Omental fat pad (tissue), 4 donors: ENCODE results near the gene PAQR7. TPM values are rescaled to one million over a fixed set of nuclear protein-coding genes. Genes with fewer than 3 reads are reported as not detected.
A peak's percentile ranks its signal among the peaks of the same experiment; 100 is the strongest.

Source experiments
- ATAC-seq: fragments of 150-250 bp; one replicate; pipeline ENCODE4 v1.9.1; 2016; ENCODE audit warnings: mild to moderate bottlenecking, moderate library complexity; ENCODE audit not compliant: low FRiP score
- DNase-seq: peaks from one replicate; pipeline ENCODE4 v3.0.0-alpha.2; 2019; ENCODE audit warnings: low spot score
- CTCF ChIP-seq, 3 donors: fragments of 450-650 bp; IDR thresholded peaks; one replicate each; pipeline ENCODE4 v1.5.1; 2016 to 2017; ENCODE audit warnings: antibody characterized with exemption in 3 of 3, mild to moderate bottlenecking in 3 of 3, moderate library complexity in 2 of 3
- total RNA-seq, 4 donors: library from RNA; depleted of rRNA; stranded (reverse); fragments of >200 nt; gene quantifications; one replicate each; pipeline ENCODE4 v1.1.0, GENCODE V29; 2016

Gene PAQR7
- total RNA-seq = 1 to 10 TPM; 4.3 to 7.2 (median 6.5) TPM

DNA sequence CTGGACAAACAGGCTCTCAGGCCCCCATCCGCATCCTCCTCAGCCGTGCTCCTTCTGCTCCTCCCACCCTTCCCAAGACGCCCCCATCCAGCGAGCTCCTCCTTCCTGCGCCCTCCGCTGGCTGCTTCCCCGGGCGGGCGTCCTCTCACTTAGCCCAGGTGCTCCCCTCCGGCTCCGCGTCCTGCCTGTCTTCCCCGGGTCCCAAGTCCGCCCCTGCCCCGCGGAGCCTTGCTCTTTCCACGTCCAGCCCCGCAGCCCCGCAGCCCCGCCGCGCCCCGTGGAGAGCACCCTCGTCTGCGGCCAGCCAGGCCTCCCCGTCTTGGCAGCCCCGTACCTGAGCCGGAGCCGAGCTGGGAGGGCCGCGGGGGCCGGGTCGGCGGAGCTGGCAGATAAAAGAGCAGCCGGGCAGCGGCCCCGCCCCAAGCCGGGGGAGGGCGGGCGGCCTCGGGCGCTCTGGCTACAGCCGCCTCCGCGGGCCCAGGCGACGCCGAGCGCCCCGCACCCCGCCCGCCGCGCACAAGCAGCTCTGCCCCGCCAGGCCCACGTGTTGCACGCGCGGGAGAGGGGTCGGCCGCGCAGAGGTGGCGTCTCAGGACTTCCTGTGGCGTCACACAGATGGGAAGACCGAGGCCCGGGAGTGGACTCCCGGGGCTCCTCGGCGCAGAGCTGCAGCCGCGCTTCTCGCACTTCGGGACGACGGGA, at the start of gene PAQR7:
TSS of gene PAQR7 (minus strand) at position 555 of the 702 bp plus-strand sequence. CDS start 11,869 bp downstream, outside the sequence.
- ATAC-seq (peak; percentile 76), DNase-seq (no peak)
- TF ChIP-seq CTCF (IDR thresholded peaks at IDR 0.05) = no peak

GRCh38 chr1:25924454-25924853, 48.9 kb upstream of the PAQR7 start:
- no peak for ATAC-seq
- TF ChIP-seq CTCF (IDR thresholded peaks at IDR 0.05) = no peak
- no peak for DNase-seq

DNA sequence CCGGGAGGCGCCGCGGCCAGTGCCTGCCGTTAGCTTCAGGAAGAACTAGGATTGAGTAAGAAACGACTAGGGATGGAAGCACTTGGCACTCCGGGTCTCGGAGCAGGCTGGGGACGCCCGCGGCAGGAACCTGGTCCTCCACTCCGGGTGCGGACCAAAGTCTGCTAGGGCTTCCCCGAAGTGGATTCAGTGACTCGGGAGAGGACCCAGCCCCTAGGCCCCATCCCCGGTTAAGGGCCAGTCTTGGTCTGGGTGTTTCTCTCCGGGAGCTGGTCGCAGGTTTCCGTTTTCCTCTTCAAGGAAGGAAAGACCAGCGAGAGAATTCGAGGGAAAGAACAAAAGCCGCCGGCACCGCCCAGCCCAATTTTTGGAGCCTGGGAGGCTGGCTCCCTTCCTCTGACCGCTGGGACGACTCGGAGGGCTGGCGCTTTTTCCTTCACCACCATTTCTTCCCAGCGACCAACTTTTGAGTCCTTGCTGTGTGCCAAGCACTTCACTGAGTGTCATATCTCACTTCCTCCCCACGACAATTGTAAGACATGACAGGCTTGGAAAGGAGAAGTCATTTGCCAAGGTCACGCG, 47.6 kb upstream of the PAQR7 start:
- no peak for TF ChIP-seq CTCF (IDR thresholded peaks at IDR 0.05)
- ATAC-seq (peak; percentile 48), DNase-seq (no peak)

- peak; percentile 56 for ATAC-seq
- TF ChIP-seq CTCF (IDR thresholded peaks at IDR 0.05) = no peak
- DNase-seq = no peak
Observed at GRCh38 chr1:25922056-25922970, 46.8 kb upstream of the PAQR7 start.

DNA sequence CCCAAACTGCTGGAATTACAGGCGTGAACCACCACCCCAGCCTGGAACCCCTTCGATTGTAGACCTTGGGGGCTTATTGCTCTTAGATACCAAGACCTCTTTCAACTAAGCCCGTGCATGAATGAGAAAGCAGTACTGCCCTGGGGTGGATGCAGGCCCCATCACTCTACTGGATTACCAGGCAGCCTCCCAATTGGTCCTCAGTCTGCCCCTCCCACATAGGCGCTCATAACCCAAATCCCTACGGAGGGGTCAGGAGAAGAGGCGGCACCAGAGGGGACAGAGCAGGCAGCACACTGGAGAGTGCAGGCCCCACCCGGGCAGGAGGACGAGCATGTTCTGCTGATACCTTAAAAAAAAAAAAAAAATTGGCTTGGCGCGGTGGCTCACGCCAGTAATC, 43.1 kb upstream of the PAQR7 start:
- ATAC-seq = no peak
- DNase-seq = no peak
- no peak for TF ChIP-seq CTCF (IDR thresholded peaks at IDR 0.05)

DNA sequence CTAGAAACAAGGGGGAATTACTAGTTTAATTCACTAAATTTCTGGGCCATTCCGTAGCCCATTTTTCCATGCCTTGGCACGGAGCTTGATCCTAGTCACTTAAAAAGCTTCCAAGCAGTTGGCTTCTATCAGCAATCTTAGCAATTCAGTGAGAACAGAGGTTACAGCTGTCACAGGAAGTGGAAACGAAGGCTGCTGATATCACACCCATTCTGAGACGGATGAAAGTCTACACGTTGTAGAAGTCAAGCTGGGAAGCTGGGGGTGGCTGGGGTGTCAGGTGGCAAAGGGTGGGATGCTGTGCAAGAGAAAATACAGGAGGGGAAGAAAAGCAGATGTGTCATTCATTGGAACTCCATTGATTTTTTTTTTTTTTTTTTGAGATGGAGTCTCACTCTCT, 42.5 kb upstream of the PAQR7 start:
- no peak for TF ChIP-seq CTCF (IDR thresholded peaks at IDR 0.05)
- ATAC-seq (no peak), DNase-seq (no peak)
